Cardiac atrium fibroblast (primary cell): ENCODE measurements around the gene FHOD1. TPM values are rescaled to one million over a fixed set of nuclear protein-coding genes. Genes with fewer than 3 reads are reported as not detected.

Experiments
- total RNA-seq: library from RNA; depleted of rRNA; stranded (reverse); fragments of >200 nt; gene quantifications from 2 replicates; pipeline ENCODE4 v1.2.3, GENCODE V29; 2015

Gene FHOD1
- total RNA-seq = 13.6 and 19.0 TPM in 2 replicates

DNA sequence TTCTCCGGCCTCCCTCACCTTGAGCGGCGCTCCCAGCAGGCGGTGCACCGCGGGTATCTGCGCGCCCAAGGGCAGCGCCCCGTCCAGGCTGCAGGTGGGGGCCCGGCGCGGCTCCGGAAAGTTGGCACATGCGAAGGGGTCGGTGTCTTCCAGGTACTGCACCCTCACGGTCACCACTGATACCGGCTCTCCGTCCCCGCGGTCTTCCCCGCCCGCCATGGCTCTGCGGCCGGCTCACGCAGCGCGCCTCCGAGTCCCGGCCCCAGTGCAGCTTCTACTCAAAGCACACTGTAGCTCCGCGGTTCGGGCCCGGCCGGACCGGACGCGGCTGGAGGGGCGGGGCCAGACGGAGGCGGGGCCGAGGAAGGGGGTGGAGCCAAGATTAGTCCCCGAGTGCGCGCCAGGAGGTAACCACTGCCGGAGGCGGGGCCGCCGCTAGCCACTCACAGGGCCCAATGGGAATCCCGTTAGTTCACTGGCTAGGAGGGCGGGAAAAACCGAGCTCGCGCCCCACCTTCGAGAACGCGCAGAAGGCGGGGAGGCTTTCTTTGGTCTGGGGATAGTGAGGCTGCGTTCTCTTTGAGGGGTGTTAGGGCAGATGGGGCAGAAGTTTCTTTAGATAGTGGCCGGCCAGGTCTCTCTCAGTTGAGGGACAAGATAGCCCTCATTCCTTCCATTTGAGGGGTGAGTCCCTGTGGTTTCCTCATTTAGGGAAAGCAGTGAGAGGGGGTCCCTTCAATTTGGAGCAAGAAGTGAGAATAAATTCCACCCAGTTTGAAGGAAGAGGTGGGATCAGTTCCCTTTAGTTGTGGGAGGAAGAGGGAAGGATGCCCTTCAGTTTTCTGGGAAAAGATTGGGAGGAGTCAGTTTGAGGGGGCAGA is at the start of gene FHOD1:
FHOD1 (minus strand) TSS at position 290 of the 881 bp plus-strand sequence; CDS start at position 219, 71 bp downstream.

DNA sequence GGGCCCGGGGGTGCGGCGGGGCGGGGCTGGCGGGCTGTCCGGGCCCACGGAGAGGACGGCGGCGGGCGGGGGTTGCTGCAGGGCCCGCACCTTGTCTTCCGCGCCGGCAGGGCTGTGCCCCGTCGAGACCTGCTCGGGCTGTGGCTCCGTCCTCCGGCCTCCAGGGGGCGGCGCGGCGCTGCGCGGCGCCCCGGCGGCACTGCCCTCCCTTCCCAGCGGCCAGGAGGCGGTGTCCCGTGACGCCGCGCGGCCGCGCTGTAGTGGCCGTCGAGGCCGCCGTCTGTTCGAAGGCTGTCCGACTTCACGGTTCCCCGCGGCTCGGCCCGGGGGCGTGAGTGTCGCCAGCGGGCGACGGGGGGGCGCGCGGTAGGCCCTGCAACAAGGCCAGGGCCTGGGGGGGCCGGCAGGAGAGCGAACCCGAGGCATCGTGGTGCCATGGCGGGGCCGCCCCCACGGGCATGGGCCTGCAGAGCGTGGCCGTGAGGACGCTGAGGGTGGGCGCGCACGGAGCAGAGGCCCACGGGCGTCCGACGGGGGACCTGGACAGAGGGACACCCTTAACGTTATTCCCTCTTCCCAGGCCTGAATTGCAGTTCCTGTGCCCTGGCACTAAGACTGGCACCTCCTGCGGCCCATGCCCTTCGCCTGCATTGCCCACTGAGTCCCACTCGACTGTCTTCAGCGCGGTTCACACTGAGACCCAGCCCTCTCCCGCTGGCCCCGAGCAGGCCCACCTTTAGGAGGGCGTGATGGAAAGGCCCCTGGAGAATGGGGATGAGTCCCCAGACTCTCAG is 32.2 kb upstream of the FHOD1 start, which contains the start of gene PLEKHG4:
PLEKHG4 (plus strand) TSS at position 237 of the 794 bp plus-strand sequence; CDS start at position 750, 513 bp downstream.

DNA sequence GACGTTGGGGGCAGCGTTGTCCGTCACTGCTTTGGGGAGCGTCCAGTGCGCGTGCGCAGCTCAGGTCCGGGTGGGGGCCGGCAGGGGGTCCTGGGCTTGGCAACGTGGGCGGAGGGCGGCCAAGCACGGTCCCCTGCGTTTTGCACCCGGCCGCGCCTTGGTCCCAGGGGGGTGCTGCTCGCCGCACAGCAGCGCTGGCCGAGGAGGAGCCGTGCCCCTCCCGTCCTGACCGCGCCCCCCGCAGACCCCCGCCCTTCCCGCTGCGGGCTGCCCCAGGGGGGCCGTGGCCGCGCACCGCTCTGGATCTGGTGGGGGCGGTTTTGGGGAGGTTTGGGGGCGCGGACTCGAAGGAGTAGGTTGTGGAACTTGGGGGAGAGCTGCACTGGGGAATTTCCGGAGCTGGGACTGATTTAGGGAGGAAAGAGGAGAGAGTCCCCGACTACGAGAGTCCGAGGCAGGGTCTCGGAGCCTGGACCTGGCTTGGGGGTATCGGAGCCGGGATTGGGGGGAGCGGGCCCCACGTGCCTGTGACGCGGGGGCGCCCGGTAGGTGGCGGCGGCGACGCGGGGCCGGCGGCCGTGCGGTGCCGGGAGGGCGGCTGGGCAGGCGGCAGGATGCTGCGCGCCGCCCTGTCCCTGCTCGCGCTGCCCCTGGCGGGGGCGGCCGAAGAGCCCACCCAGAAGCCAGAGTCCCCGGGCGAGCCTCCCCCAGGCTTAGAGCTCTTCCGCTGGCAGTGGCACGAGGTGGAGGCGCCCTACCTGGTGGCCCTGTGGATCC is 1.3 kb upstream of the FHOD1 start, which contains the start of gene SLC9A5:
SLC9A5 (plus strand) TSS at position 579 of the 777 bp plus-strand sequence; CDS start at position 615, 36 bp downstream.

DNA sequence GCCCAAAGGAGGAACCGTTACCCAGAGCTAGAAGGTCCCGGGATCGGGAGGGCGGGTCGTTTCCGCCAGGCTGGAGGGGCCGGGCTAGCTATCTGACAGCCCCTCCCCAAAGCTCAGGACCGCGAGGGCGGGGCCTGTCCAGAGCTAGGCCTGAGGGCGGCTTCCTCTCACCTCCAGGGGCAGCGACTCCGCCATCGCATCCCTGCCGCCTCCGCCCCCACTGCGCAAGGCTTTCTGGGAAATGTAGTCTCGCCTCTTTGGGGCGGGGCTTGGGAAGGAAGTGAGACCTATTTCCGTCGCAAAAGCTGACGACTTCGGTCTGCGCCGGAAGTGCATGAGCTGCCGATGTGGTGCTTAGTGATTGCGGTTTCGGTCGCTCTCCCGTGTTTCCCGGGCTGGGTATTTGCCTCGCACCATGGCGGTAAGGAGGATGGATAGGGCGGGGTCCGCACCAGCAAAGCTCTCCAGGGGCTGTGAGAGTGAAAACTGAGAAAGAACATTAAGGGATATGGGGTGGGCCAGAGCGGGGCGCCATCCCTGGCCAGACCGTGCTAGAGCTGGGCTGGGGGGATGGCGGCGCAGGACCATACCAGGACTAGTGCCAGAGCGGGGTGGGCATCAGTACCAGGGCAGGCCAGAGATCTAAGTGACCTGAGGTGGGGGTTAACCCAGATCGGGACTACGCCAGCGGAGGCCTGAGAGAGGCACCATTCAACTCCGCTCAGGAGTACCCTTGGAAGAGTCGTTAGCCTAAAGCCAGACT is 20.3 kb downstream of the FHOD1 start, which contains the start of gene TMEM208:
TMEM208 (plus strand) TSS at position 327 of the 763 bp plus-strand sequence; CDS start at position 416, 89 bp downstream.

DNA sequence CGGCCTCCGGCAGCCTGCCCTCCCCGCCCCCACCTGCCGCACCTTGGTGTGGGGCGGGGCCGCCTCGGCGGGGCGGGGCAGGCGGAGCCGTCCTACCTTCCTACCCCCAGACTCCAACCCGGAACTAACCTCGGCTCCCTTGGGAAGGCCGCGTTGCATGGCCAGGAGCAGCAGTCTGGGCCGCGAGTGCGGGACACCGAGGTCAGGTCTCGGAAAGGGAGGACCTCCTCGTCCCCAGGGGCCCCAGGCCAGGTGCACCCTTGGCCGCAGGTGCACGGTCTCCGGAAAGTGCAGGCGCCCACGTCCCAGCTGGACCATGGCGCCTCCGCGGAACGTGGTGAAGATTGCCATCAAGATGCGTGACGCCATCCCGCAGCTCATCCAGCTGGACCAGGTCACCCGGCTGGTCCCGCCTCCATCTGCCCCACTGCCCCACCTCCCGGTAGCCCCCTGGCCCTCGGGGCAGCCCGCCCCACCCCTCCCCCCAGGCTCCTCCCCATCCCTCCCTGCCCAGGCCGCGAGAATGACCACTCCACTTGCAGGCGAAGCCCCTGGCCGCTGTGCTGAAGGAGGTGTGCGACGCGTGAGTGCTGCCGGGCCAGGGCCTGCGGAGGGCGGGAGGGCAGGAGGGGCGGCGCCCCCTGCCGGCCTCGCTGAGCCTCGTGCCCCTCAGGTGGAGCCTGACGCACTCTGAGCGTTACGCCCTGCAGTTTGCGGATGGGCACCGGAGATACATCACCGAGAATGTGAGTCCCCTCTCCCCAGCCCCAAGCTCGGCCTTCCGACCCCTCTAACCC is 48.1 kb downstream of the FHOD1 start, which contains the start of gene ELMO3:
ELMO3 (plus strand) TSS at position 121 of the 797 bp plus-strand sequence; CDS start at position 317, 196 bp downstream.

DNA sequence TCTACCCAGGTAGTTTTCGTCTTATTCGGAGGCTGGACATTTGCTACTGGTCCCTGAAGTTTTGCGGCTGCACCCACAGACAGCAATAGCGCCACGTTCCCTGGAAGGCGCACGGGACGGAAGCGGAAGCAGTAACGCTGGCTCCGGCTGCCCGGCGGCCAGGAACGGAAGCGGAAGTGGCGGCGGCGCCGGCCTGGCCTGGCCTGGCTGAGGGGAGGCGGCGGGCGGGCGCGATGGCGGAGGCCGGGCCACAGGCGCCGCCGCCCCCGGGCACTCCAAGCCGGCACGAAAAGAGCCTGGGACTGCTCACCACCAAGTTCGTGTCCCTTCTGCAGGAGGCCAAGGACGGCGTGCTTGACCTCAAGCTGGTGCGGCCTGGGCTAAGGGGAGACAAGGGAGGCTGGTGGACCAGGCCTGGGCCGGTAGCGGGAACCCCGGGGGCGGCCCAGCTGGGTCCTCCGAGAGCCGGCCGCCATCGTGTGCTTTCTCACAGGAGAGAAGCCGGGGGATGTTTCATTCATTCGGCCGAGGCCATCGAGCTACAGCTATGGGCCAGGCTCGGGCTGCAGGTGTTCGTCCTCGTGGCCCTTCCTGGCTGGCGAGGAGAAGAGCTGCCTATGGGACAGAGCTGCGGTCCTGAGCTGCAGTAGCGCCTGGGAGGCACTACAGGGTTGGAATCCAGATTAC is 55.1 kb downstream of the FHOD1 start, which contains the start of gene E2F4:
E2F4 (plus strand) TSS at position 161 of the 687 bp plus-strand sequence; CDS start at position 234, 73 bp downstream.

DNA sequence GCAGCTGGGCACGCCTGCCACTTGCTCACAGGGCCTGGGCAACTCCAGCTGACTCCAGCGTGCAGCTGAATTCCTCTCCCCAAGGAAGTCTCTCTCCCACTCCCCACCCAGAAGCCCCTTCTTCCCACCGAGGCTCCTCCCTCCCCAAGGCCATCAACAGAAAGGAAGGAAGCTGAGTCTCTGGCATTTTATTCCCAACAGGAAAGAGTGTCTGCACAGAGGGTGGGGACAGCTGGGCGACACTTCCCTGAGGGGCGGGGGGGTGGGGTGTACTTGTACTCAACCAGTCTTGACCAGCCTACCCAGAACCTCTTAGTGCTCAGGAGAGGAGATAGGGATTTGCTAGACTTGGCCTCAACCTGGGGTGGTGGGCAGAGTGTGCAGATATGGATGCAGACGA is 57.2 kb downstream of the FHOD1 start, which contains the start of gene EXOC3L1:
EXOC3L1 (minus strand) TSS at position 96 of the 400 bp plus-strand sequence. CDS start 460 bp downstream, outside the sequence.

DNA sequence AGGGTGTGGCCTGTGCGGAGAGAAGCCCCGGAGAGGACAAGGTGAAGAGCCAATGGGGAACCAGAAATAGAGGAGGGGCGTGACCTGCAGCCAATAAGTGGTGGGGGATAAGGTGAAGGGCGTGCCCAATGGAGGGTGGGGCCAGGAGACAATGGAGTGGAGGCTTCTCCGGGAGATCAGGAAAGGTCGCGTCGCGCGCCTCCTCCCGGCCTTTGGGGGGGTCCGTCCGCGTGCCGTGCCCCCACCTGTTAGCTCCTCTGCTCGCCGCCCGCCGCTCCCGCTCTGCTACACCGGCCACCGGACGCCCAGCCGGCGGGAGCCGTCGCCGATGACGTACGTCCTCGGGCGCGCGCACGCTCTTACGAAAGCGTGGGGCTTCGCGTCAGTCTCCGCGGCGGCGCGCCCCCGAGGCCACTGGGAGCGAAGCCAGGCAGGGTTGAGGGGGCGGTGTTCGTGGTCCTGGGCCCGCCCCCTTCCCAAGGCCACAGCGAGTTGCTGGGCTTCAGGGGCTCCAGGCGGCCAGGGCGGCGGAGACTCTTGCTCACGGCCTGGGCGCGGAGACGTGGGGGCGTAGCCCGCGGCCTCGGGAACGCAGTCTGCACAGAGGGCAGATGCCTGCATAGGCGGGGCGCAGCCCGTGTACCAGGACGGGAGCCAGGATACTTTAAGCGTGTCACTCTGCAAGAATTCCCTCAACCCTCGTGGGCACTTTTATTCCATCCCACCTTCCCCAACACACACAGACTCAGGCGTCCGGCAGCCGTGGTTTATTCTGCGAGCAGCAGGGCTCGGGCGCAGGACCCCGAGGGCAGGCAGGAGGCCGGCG is 63.4 kb downstream of the FHOD1 start, which contains the start of gene MATCAP1:
MATCAP1 (minus strand) TSS at position 337 of the 826 bp plus-strand sequence. CDS start 3,353 bp downstream, outside the sequence.

Other genes with a start within 250 kb of the FHOD1 start
- 35.7 and 36.1 TPM in 2 replicates for gene CBFB, start 218.3 kb downstream of the FHOD1 start, total RNA-seq
- 11.6 and 13.3 TPM in 2 replicates for gene PHAF1, start 137.5 kb downstream of the FHOD1 start, total RNA-seq
- 44.9 and 54.3 TPM in 2 replicates for gene B3GNT9, start 96.5 kb downstream of the FHOD1 start, total RNA-seq
- 26.9 and 33.2 TPM in 2 replicates for gene TRADD, start 87.6 kb downstream of the FHOD1 start, total RNA-seq
- 16.8 and 31.1 TPM in 2 replicates for gene FBXL8, start 87.5 kb downstream of the FHOD1 start, total RNA-seq
- gene HSF4, start 82.7 kb downstream of the FHOD1 start, total RNA-seq = 5.8 and 18.1 TPM in 2 replicates
- 37.5 and 51.4 TPM in 2 replicates for gene NOL3, start 76.9 kb downstream of the FHOD1 start, total RNA-seq
- 17.5 and 17.8 TPM in 2 replicates for gene MATCAP1, start 63.5 kb downstream of the FHOD1 start, total RNA-seq
- 0.54 and 1.6 TPM in 2 replicates for gene EXOC3L1, start 57.3 kb downstream of the FHOD1 start, total RNA-seq
- gene E2F4, start 55.3 kb downstream of the FHOD1 start, total RNA-seq = 50.9 and 63.4 TPM in 2 replicates
- gene ELMO3, start 48.4 kb downstream of the FHOD1 start, total RNA-seq = 0.36 and 0.49 TPM in 2 replicates
- gene TMEM208, start 20.4 kb downstream of the FHOD1 start, total RNA-seq = 40.3 and 49.1 TPM in 2 replicates
- gene SLC9A5, start 1.5 kb upstream of the FHOD1 start, total RNA-seq = 0.18 and 0.32 TPM in 2 replicates
- 2.0 and 3.4 TPM in 2 replicates for gene PLEKHG4, start 32.1 kb upstream of the FHOD1 start, total RNA-seq
- gene KCTD19, start 79.3 kb upstream of the FHOD1 start, total RNA-seq = not detected in 2 replicates
- gene LRRC36, start 79.3 kb upstream of the FHOD1 start, total RNA-seq = not detected in 2 replicates
- gene TPPP3, start 146.0 kb upstream of the FHOD1 start, total RNA-seq = not detected in 2 replicates
- gene ZDHHC1, start 169.0 kb upstream of the FHOD1 start, total RNA-seq = 7.5 and 9.2 TPM in 2 replicates
- gene HSD11B2, start 183.6 kb upstream of the FHOD1 start, total RNA-seq = 0.18 and 0.49 TPM in 2 replicates
- 114 and 144 TPM in 2 replicates for gene ATP6V0D1, start 233.7 kb upstream of the FHOD1 start, total RNA-seq
- not detected in 2 replicates for gene AGRP, start 236.1 kb upstream of the FHOD1 start, total RNA-seq